GM18520 (cell line): ENCODE data around the gene ZXDC.

Source experiments
- ATAC-seq: cut with Tn5 transposase; IDR thresholded peaks from one replicate; pipeline ENCODE4 v1.9.1; 2021; ENCODE audit not compliant: unreplicated experiment

Gene ZXDC

GRCh38 chr3:126493051-126493450 is 17.4 kb upstream of the ZXDC start:
- ATAC-seq, result no peak

GRCh38 chr3:126491221-126492013 is 15.7 kb upstream of the ZXDC start:
- ATAC-seq, result no peak

GRCh38 chr3:126490619-126491018 is 14.9 kb upstream of the ZXDC start:
- ATAC-seq, result no peak

GRCh38 chr3:126488886-126489569 is 13.3 kb upstream of the ZXDC start:
- ATAC-seq, result no peak

- no peak for ATAC-seq
Observed at GRCh38 chr3:126488185-126488584, 12.5 kb upstream of the ZXDC start.

- ATAC-seq, result no peak
Observed at GRCh38 chr3:126487151-126487771, 11.6 kb upstream of the ZXDC start.

GRCh38 chr3:126486360-126486847 is 10.7 kb upstream of the ZXDC start:
- ATAC-seq, result no peak

- no peak for ATAC-seq
Observed at GRCh38 chr3:126485956-126486355, 10.3 kb upstream of the ZXDC start.

- ATAC-seq, result no peak
Observed at GRCh38 chr3:126485176-126485897, 9.6 kb upstream of the ZXDC start.

GRCh38 chr3:126484662-126485061 is 9.0 kb upstream of the ZXDC start:
- ATAC-seq, result no peak

- ATAC-seq, result no peak
Observed at GRCh38 chr3:126484148-126484547, 8.5 kb upstream of the ZXDC start.

GRCh38 chr3:126483321-126483761 is 7.7 kb upstream of the ZXDC start:
- ATAC-seq, result no peak

- ATAC-seq, result no peak
Observed at GRCh38 chr3:126482503-126483255, 7.0 kb upstream of the ZXDC start.

- ATAC-seq, result no peak
Observed at GRCh38 chr3:126481808-126482502, 6.3 kb upstream of the ZXDC start.

- ATAC-seq, result no peak
Observed at GRCh38 chr3:126480861-126481260, 5.2 kb upstream of the ZXDC start.

- no peak for ATAC-seq
Observed at GRCh38 chr3:126480206-126480605, 4.5 kb upstream of the ZXDC start.

- ATAC-seq, result no peak
Observed at GRCh38 chr3:126479642-126480041, 4.0 kb upstream of the ZXDC start.

GRCh38 chr3:126478581-126479310 is 3.1 kb upstream of the ZXDC start:
- no peak for ATAC-seq

GRCh38 chr3:126477061-126477380 is 1.3 kb upstream of the ZXDC start:
- no peak for ATAC-seq
